C4-2B (cell line): Measurements from ENCODE around the gene RSPH9.

Source experiments
- H3K27ac ChIP-seq: fragments of 450-650 bp; 2 replicates; pipeline ENCODE4 v1.5.1; 2017
- ZFX ChIP-seq: fragments of 450-650 bp; IDR thresholded peaks from 2 replicates; pipeline ENCODE4 v1.6.1; 2017
- TF ChIP-seq, protein P1 (sequence below): fragments of 450-650 bp; conservative IDR thresholded peaks from 2 replicates; pipeline ENCODE4 v1.5.1; 2017; ENCODE audit warnings: mild to moderate bottlenecking

RSPH9 gene

DNA sequence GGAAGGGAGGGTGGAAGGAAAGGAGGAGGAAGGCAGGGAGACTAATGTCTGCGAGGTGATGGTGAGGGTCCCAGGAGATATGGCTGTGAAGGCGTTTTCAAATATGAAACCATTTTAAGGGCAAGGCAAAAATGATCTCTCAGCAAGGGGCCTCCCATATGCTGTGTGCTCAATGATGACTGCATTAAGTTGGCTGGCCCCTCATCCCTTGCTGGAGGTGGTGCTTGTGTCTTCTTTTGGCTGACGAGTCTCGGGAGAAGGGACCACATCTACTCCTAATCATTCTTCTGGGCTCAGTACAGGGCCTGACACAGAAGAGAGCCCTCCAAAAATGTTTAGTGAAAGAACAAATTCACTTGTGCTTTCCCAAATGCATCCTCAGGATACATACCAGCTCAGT lies 65.7 kb downstream of the RSPH9 start:
- TF ChIP-seq, protein P1, sequence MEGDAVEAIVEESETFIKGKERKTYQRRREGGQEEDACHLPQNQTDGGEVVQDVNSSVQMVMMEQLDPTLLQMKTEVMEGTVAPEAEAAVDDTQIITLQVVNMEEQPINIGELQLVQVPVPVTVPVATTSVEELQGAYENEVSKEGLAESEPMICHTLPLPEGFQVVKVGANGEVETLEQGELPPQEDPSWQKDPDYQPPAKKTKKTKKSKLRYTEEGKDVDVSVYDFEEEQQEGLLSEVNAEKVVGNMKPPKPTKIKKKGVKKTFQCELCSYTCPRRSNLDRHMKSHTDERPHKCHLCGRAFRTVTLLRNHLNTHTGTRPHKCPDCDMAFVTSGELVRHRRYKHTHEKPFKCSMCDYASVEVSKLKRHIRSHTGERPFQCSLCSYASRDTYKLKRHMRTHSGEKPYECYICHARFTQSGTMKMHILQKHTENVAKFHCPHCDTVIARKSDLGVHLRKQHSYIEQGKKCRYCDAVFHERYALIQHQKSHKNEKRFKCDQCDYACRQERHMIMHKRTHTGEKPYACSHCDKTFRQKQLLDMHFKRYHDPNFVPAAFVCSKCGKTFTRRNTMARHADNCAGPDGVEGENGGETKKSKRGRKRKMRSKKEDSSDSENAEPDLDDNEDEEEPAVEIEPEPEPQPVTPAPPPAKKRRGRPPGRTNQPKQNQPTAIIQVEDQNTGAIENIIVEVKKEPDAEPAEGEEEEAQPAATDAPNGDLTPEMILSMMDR = no peak
- no peak for TF ChIP-seq ZFX

DNA sequence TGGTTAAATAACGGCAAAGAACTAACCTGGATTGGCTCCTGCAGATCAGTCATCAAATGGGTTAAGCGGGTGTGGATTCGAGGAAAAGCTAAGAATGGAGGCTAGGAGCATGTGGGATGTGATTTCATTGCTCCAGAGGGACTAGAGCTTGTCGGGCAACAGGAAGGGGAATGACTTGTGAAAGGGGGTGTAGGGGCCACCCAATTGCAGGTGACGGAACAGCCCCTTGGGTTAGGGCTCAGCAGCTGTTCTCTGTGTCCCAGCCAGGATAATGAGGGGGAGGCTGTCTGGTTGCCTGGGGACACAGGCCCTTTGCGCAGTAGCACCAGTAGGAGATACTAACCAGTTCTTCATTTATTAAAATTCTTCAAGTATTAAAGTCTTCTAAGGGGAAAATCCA lies 67.7 kb downstream of the RSPH9 start:
- TF ChIP-seq, protein P1 = no peak
- no peak for TF ChIP-seq ZFX
- H3K27ac ChIP-seq = no peak overlapping the region

More for the DNA sequence above, 65.7 kb downstream of the RSPH9 start:
- no peak overlapping the region for H3K27ac ChIP-seq

DNA sequence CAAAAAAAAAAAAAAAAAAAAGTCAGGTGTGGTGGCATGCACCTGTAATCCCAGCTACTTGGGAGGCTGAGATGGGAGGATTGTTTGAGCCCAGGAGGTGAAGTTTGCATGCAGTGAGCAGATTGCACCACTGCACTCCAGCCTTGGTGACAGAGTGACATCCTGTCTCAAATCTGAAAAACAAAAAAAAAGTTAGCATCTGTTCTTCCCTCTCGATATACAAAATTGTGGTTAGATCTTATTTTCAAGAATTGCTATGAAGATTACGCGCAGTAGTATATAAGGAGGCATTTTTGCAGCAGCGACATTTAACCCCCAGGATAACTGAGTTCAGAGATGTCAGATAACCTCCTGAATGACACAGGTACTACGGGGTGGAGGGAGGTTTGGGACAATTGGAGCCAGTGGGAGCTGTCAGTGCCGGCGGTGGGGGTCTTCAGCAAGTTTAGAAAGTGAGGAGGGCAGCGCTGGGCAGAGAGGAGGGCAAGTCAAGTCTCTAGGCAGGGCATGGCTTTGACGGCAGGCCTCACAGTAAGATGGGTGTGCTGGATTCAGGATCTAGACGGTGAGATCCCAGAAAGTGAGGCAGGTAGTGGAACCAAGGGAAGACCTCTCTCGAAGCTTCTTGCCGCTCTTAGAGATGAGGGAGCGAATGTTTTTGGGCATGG lies 68.9 kb downstream of the RSPH9 start:
- no peak for TF ChIP-seq ZFX
- TF ChIP-seq, protein P1 = no peak
- H3K27ac ChIP-seq = no peak overlapping the region

DNA sequence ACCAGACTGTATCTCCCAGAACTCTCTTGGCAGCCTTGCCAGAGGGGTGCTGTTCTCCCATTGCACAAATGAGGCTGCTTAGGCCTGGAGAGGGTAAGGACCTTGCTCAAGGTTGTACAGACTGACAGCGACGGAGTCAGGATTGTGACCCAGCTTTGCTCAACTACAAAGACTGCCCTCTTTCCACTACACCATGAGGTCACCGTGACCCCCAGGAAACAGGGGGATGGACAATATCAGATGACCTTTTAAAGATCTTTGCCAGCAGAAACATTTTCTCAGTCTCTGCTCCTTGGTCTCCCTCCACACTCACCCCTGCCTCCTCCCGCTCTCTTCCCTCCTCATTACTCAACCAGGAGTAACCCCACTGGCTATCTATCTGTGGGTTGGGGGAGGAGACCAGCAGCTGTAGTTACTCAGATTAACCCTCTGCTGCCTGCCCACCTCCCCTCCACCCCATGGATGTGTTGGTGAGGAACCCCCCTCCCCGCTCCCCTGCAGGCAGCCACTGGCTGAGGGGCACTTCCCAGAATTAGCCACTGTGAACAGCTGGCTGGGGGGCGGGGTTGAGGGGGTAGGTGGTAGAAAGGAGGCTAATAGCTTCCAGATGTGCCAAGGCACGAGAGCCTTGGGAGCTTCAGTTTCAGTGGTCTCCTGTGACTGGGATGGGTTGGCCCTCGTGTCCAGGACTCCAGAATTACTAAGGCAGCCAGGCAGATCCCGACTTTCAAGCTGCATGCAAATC lies 69.6 kb downstream of the RSPH9 start:
- no peak overlapping the region for H3K27ac ChIP-seq
- TF ChIP-seq ZFX = no peak
- TF ChIP-seq, protein P1 = no peak

DNA sequence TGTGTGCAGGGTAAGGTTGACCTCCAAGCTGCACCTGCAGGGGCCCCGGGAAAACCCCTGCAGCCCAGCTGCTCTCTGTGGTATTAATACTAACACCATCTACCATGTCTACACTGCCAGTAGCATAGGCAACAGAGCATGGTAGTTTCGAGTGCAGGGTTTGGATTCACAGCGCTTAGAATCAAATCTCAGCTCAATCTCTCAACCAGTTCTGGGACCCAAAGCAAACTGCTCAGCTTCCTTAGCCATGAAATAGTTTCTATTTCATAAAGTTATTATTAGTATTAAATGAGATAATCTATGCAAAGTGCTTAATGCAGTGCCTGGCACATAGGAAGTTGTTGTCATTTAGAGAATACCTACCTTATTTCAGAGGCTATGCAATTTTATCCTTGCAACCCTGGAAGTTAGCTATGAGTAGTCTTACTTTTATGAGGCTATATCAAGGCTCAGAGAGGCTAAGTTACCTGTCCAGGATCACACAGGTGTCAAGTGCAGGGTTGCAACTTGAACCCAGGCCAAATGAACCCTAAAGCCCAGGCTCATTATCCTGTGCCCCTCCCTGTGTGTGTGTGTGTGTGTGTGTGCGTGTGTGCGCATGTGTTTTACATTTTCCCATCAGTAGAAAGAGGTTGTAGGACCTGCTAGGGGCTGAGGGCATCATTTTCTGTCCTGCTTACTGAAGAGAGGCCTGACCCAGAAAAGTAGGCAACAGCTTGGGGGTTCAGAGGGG lies 70.4 kb downstream of the RSPH9 start:
- TF ChIP-seq, protein P1 = no peak
- TF ChIP-seq ZFX = no peak
- H3K27ac ChIP-seq = no peak overlapping the region

DNA sequence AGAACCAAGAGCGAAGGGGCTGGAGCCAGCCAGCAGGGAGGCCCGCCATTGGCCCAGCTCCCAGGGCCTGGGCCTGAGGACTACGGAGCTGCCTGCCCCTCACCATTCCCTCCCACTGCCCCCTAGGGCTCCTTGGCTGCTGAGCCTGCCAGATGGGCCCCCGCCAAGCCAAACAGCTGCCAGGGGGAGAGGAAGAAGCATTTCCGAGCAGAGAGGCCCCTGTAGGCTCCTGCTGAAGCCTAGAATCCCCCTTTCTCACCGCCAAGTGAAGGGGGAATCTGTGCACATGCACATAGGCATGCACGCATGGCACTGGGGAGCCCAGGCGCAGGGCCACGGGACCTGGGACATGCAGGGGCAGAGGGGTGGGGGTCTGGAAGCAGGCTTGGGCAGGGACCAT lies 71.3 kb downstream of the RSPH9 start:
- TF ChIP-seq ZFX = no peak
- TF ChIP-seq, protein P1 = no peak
- H3K27ac ChIP-seq = no peak overlapping the region

DNA sequence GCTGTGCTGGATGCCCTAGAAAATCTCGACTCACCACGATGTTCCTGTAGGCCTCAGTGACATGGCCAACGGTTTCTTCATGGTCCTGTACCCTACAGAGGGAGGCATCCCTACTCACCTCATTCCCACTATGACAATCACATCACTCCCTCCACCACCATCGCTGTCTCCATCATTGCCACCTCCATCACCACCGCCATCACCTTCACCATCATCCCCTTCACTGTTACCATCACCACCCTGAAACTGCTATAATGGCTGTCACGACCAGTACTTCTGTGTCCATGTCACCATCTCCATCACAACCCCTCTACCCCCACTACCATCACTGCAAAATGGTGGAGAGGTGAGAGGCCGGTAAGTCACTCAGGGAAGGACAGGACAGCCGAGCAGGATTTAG lies 72.6 kb downstream of the RSPH9 start:
- TF ChIP-seq ZFX = no peak
- TF ChIP-seq, protein P1 = no peak

More for the DNA sequence above, 72.6 kb downstream of the RSPH9 start:
- no peak overlapping the region for H3K27ac ChIP-seq
